K562 (cell line): Measurements from ENCODE around the gene CRABP2.

ENCODE experiments used
- EZH2 ChIP-seq: IDR thresholded peaks from 2 replicates; pipeline ENCODE4 v1.6.1; 2012; ENCODE audit warnings: low read depth, mild to moderate bottlenecking, inconsistent platforms, low read length, borderline replicate concordance
- JUN ChIP-seq, 2 experiments: sonication (generic) in 1 of 2; formaldehyde crosslinking in 1 of 2; IDR thresholded peaks; 2 replicates each; pipeline versions ENCODE4 v1.6.1 to v1.8.0; 2012 to 2022; ENCODE audit warnings: borderline replicate concordance in 2 of 2, mild to moderate bottlenecking in 2 of 2, improper control_type of control experiment in 1 of 2, low read depth in 1 of 2, low read length in 1 of 2, missing genetic modification reagents in 1 of 2
- JUND ChIP-seq, 2 experiments: IDR thresholded peaks; 2 replicates in 1 of 2; 3 replicates in 1 of 2; pipeline ENCODE4 v1.6.1; 2011; ENCODE audit warnings: borderline replicate concordance in 2 of 2, low read depth in 2 of 2, low read length in 2 of 2, improper control_type of control experiment in 1 of 2, missing biosample characterization in 1 of 2, missing genetic modification characterization in 1 of 2, missing genetic modification reagents in 1 of 2
- LARP7 ChIP-seq: fragments of 450-650 bp; IDR thresholded peaks from 2 replicates; pipeline ENCODE4 v1.6.1; 2016

DNA sequence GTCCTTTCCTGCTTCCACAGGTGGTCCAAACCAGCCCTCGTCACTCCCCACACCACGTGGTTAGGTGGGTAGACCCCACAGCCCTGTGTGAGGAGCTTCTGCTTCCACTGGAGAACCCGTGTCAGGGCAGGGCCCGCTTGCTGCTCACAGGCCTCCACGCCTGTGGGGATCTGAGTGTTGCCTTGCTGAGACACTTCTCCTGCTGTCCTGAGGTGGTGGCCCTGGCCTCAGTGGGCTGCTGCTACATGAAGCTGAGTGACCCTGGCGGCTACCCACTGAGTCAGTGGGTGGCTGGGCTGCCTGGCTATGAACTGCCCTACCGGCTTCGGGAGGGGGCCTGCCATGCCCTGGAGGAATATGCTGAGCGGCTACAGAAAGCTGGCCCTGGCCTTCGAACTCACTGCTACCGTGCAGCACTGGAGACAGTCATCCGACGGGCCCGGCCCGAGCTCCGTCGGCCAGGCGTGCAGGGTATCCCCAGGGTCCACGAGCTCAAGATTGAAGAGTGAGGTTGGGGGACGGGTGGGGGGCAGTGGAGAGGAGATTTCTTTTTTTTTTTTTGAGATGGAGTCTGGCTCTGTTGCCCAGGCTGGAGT, 28.7 kb upstream of the CRABP2 start:
- no peak for TF ChIP-seq EZH2
- TF ChIP-seq LARP7: no peak
- TF ChIP-seq JUND (IDR thresholded peaks at IDR 0.05; ENCODE audit: borderline replicate concordance, low read depth, low read length): no peak
- TF ChIP-seq JUND (tag; IDR thresholded peaks at IDR 0.05; ENCODE audit: borderline replicate concordance, low read depth, low read length): no peak
- TF ChIP-seq JUN (IDR thresholded peaks at IDR 0.05; ENCODE audit: borderline replicate concordance, low read depth, low read length): no peak
- TF ChIP-seq JUN (CRISPR knock-in tag; IDR thresholded peaks at IDR 0.05; ENCODE audit: borderline replicate concordance): no peak
